Dedifferentiated amniotic fluid mesenchymal stem cell (primary cell): Measurements from ENCODE around the gene FRMPD2.
"Not testable (repeated sequence)": the region's sequence is repeated elsewhere in the genome, so short reads cannot be mapped to it uniquely, and the experiment has no call there.

ENCODE experiments used
- DNase-seq: peaks from one replicate; pipeline ENCODE4 v3.0.0-alpha.2; 2016; ENCODE audit errors: extremely low spot score

The FRMPD2 gene

GRCh38 chr10:48288661-48289060 lies 14.2 kb upstream of the FRMPD2 start:
- no peak for DNase-seq

DNA sequence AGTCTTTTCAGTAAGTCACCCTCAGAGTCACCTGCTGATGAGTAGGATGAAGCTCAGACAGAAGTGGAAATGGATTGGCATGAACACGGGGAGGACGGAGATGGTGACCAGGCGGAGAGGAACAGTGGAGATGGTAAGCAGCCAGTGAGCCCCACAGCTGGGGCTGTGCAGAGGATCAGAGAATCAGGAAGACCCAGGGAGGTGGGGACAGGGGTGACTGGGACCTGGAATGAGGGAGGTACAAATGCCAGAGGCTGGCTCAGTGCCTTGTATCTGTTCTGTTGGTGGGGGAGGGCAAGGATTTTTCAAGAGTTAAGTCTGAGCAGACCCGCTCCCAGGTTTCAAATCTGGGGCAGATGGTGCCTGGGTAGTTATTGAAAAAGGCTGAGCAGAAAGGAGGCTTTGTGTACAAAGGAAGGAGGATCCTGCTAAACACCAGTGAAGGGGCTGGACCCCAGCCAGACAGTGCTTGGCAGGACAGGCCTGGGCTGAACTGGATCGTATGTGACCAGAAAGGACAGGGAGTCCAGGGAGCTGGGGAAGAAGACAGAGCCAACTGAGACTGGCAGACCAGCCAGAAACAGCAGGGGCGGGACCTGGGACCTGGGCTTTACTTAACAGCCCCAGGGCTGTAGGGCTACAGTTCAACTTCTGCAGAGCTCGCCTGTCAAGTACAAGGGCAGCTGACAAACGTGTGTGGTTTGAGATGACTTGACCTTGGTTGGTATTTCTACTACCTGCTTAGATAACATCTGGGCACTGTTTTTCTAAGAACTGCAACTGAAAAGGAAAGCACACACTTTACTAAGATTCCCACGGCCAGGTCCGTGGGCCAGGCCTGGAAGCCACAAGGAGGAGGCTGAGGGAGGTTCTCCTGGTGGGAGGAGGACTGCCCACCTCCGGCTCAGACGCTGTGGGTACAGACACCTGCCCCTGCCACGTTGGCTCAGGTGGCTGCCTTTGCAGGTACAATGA lies 13.2 kb upstream of the FRMPD2 start:
- DNase-seq = no peak

- DNase-seq = no peak
These were observed 11.9 kb upstream of the FRMPD2 start for GRCh38 chr10:48286356-48286755.

DNA sequence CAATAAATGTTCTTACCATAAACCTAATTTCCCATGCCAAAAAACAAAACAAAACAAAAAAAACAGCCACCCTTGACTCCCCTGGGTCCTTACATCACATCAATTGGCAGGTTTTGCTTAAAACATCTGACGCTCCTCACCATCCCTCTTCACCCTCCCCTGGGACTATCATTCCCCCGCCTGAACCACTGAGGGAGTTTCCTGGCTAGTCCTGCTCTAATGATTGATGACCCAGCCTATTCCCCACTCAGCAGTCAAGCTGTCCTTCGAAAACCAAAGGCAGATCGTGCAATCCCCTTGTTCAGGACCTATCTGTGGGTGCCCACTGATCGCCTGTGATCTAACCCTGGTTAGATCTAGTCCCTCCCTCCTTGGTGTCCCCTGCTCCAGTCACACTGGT lies 11.2 kb upstream of the FRMPD2 start:
- DNase-seq = no peak

DNA sequence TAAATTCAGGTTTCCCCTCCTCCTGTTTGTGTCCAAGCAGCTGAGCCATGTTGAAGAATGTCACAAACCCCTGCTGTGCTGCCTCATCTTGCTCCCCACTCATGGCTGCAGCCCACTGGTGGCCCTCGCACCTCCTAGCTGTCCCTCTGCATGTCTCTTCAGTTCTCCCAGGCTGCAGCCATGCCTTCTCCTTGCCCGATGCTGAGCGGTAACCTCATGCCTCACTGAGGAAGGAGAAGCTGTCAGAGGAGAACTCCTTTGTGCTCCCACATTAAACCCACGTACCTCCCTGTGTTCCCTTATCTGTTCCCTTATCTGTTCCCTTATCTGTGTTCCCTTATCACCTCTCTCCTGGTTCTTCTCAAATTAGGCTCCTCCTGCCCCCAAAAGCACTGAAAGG lies 10.3 kb upstream of the FRMPD2 start:
- DNase-seq = no peak

GRCh38 chr10:48284002-48284546 lies 9.6 kb upstream of the FRMPD2 start:
- DNase-seq = no peak

- no peak for DNase-seq
These were observed 8.3 kb upstream of the FRMPD2 start for GRCh38 chr10:48282829-48283228.

DNA sequence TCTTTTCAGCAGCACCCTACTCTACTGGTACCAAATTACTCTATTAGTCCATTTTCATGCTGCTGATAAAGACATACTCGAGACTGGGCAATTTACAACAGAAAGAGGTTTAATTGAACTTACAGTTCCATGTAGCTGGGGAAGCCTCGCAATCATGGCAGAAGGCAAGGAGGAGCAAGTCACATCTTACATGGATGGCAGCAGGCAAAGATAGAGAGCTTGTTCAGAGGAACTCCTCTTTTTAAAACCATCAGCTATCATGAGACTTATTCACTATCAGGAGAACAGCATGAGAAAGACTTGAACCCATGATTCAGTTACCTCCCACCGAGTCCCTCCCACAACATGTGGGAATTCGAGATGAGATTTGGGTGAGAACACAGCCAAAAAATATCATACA lies 7.2 kb upstream of the FRMPD2 start:
- DNase-seq = not testable (repeated sequence)

GRCh38 chr10:48279081-48279751 lies 4.7 kb upstream of the FRMPD2 start:
- DNase-seq = no peak

DNA sequence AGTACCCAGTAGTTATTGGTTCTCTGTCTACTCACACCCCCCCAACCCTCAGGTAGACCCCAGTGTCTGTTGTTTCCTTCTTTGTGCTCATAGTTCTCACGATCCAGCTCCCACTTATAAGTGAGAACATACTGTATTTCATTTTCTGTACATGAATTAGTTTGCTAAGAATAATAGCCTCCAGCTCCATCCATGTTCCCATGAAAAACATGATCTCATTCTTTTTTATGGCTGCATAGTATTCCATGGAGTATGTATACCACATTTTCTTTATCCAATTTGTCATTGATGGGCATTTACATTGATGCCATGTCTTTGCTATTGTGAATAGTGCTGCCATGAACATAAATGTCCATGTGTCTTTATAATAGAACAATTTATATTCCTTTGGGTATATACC lies 2.6 kb upstream of the FRMPD2 start:
- no peak for DNase-seq

DNA sequence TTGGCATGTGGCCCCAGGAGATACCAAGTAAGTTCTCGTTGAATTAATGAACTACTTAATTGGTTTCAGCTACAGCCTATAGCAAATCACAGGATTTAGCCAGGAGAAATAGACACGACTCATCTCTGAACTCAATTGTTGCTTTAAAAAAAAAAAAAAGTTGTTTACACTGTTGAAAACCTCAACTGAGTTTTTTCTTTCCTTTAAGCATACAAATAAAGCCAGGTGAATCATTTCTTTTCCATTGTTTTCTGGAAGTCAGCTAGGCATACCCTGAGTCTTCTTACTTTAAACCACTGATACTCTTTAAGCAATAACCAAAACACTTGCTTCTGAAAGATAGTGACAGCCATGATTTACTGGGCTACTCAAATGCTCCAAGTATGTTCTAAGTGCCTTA lies 755 bp downstream of the FRMPD2 start:
- DNase-seq = no peak

- DNase-seq = no peak
These were observed 1.8 kb downstream of the FRMPD2 start for GRCh38 chr10:48272682-48273081.

- no peak for DNase-seq
These were observed 3.3 kb downstream of the FRMPD2 start for GRCh38 chr10:48271047-48271730.

DNA sequence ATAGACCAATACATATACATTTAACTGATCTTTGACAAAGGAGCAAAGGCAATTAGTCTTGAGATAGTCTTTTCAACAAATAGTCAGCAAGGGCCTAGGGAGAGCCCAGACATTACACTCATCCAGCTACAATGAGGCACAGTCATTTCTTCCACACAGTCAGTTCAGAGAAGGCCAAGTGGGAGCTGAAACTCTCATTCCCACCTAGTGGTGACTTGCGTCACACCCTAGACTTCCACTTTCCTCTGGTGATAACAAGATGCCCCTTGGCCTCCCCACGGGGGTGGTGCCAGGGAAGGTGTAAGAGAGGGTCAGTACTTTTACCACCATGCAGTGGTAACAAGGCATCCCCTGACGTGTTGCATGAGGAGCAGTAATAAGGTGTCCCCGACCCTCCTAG lies 8.0 kb downstream of the FRMPD2 start:
- DNase-seq = no peak

GRCh38 chr10:48258105-48258504 lies 16.4 kb downstream of the FRMPD2 start:
- no peak for DNase-seq

DNA sequence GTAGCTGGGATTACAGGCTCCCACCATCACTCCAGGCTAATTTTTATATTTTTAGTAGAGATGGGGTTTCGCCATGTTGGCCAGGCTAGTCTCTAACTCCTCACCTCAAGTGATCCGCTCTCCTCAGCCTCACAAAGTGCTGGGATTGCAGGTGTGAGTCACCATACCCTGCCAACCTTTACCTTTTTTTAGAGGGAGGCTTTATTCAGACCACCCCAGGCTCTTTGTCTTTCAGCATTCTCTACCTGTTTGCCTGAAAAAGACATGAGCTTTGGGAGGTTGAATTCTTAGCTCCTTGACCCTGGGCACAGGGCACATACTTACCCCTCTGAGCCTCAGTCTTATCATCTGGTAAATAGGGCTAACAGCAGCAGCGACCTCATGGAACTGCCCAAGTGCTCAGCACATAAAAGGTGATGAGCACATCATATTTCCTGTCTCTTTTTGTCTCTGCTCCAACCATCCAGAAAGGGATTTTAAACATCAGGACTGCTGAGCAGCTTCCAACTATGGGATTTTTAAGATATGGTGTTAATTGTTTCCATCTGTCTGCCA lies 17.0 kb downstream of the FRMPD2 start:
- no peak for DNase-seq

GRCh38 chr10:48255722-48256121 lies 18.8 kb downstream of the FRMPD2 start:
- no peak for DNase-seq

DNA sequence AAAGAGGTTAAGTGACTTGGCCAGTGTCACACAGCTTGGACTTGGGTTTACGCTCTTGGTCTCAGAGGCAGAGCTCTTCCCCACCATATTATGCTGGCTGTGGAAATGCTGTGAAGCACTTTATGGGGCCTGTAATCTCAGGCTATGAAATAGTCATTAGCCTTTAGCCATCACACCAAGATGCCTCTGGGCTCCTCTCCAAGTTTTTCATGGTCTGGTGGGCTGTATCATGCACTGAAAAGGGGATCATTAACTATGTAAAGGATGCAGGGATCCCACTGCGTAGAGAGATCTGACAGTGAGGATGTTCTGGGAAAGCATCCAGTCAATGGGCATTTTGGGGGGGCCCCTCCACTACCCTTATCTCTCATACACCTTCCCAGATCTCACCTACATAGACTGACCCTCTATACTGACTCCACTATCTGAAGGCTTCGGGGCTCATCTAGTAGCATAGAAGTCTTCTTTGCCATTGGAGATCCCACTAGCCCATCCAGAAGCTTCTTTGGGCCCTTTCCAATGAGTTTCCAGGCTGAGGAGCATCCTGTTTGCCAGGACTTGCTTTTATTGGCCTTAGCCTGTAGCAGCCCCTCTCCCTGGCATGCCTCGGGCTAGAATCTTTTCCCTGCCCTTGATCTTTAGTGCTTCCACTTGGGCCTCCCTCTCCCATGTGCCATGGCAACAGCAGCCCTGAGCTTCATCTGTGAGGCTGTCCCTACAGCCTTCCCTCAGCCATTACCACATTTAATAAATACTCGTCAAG lies 19.6 kb downstream of the FRMPD2 start:
- no peak for DNase-seq

GRCh38 chr10:48253970-48254657 lies 20.4 kb downstream of the FRMPD2 start:
- DNase-seq = no peak

DNA sequence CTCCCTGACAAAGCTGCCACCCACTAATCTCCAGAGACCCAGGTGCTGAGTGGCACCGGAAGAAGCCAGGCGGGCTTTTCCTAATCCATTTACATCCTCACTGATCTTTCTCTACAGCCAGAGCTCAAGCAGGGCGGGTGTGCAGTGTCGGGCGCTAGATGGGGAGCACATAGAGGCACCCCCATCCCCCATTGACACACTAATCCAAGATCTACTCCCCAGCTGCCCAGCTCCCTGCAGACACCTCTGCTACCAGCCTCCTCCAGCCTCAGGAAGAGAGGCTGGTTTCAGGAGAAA lies 22.2 kb downstream of the FRMPD2 start:
- DNase-seq = no peak
